ENCODE measurements around the gene MOBP.

MOBP gene

GRCh38 chr3:39501968-39502837 is 34.7 kb downstream of the MOBP start:
- no peak for DNase-seq

- no peak for DNase-seq
These were observed 35.3 kb downstream of the MOBP start for GRCh38 chr3:39502838-39503145.

GRCh38 chr3:39505866-39506742 is 38.6 kb downstream of the MOBP start:
- DNase-seq: peak in 1 of 3 donors; percentile 6

GRCh38 chr3:39506863-39507262 is 39.4 kb downstream of the MOBP start:
- peak in 1 of 3 donors; percentile 12 for DNase-seq

- DNase-seq: no peak
These were observed 46.4 kb downstream of the MOBP start for GRCh38 chr3:39513791-39514369.

- no peak for DNase-seq
These were observed 48.4 kb downstream of the MOBP start for GRCh38 chr3:39515681-39516441.

GRCh38 chr3:39519103-39519502 is 51.6 kb downstream of the MOBP start:
- no peak for DNase-seq

GRCh38 chr3:39519554-39520288 is 52.2 kb downstream of the MOBP start:
- DNase-seq: no peak

GRCh38 chr3:39521456-39521855 is 54.0 kb downstream of the MOBP start:
- DNase-seq: no peak

GRCh38 chr3:39524107-39524506 is 56.6 kb downstream of the MOBP start:
- DNase-seq: no peak

- no peak for DNase-seq
These were observed 61.4 kb downstream of the MOBP start for GRCh38 chr3:39528844-39529243.

- no peak for DNase-seq
These were observed 62.1 kb downstream of the MOBP start for GRCh38 chr3:39529577-39529976.

- DNase-seq: no peak
These were observed 63.6 kb downstream of the MOBP start for GRCh38 chr3:39531066-39531465.

- DNase-seq: peak in 1 of 3 donors; percentile 8
These were observed 64.2 kb downstream of the MOBP start for GRCh38 chr3:39531665-39532064.

- DNase-seq: no peak
These were observed 65.3 kb downstream of the MOBP start for GRCh38 chr3:39532777-39533176.

- no peak for DNase-seq
These were observed 65.7 kb downstream of the MOBP start for GRCh38 chr3:39533226-39533625.

GRCh38 chr3:39540162-39540921 is 72.9 kb downstream of the MOBP start:
- DNase-seq: no peak

- DNase-seq: no peak
These were observed 74.0 kb downstream of the MOBP start for GRCh38 chr3:39541442-39541841.

- DNase-seq: peak; percentile 30 to 42 (median 41)
These were observed 74.4 kb downstream of the MOBP start for GRCh38 chr3:39541917-39542329.

GRCh38 chr3:39542588-39542988 is 75.1 kb downstream of the MOBP start:
- DNase-seq: no peak

GRCh38 chr3:39548282-39548681 is 80.8 kb downstream of the MOBP start:
- no peak for DNase-seq
